ENCODE results near the gene HDX. TPM values are rescaled to one million over a fixed set of nuclear protein-coding genes. Genes with fewer than 3 reads are reported as not detected.
"Not testable (repeated sequence)": the region's sequence is repeated elsewhere in the genome, so short reads cannot be mapped to it uniquely, and the experiment has no call there.

Gene HDX
- polyA plus RNA-seq, 4 donors, result 0.27 to 2.5 (median 1.1) TPM; not detected in 1

DNA sequence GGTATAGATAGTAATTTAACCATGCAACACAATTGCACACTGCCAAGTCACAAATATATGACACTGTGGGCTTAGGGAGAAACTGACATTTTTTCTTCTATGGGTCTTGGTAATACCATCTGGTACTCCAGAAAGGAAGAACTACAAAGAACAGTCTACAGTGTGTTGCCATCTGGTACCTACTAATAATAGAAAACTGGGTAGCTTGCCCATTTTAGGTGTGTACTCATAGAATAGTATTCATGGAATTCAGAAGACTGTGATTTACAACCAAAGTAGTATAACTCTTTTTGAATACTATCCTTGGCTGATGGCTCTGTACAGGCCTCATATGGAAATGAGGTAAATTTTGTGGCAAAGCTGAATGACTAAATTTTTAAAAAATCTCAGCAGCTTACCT, 181.6 kb downstream of the HDX start:
- H3K36me3 ChIP-seq (ENCODE audit: control insufficient read depth in 3 of 3, insufficient read depth in 2 of 3, low read depth in 1 of 3, low read length in 3 of 3), result no peaks in the 10 kb centered on the region
- no peak for DNase-seq
- no peaks in the 10 kb centered on the region for H3K4me1 ChIP-seq (ENCODE audit: control insufficient read depth in 3 of 3, insufficient read depth in 2 of 3, low read depth in 1 of 3, low read length in 2 of 3)
- no peak overlapping the region for H3K27ac ChIP-seq (ENCODE audit: low read depth in 1 of 3, low read length in 2 of 3)
- no peaks in the 10 kb centered on the region for H3K9me3 ChIP-seq (ENCODE audit: control insufficient read depth in 2 of 2, insufficient read depth in 1 of 2, low read depth in 1 of 2, low read length in 1 of 2)
- no peaks in the 10 kb centered on the region for H3K27me3 ChIP-seq (ENCODE audit: control insufficient read depth in 3 of 3, insufficient read depth in 3 of 3, low read length in 3 of 3)
- no peak for FAIRE-seq
- H3K4me3 ChIP-seq (ENCODE audit: low read depth in 1 of 3, low read length in 3 of 3), result no peak overlapping the region

DNA sequence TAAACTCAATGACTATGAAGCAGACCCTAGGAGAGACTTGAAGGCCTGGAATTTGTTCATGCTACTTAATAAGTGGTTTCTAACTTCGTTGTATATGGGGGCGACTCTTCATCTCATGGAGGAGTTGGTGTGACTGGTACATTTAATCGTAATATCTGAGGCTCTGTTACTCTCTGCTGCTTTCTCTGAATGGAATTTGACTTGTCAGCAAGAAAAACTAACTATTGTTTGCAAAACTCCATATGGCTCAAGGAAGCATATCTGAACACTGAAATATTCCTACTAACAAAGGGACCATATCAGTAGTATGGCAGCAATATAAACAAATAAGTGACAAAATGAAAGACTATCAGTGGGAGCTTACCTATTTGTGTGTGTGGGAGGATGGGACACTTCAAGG, 182.2 kb downstream of the HDX start:
- 75 to 83% (median 78%) methylated on average over 3 of the region's 3 CpGs for WGBS, 3 donors
- Histone ChIP-seq H3K4me3 (ENCODE audit: low read depth in 1 of 3, low read length in 3 of 3) (no peak overlapping the region), H3K4me1 (ENCODE audit: control insufficient read depth in 3 of 3, insufficient read depth in 2 of 3, low read depth in 1 of 3, low read length in 2 of 3) (no peaks in the 10 kb centered on the region), H3K27me3 (ENCODE audit: control insufficient read depth in 3 of 3, insufficient read depth in 3 of 3, low read length in 3 of 3) (no peaks in the 10 kb centered on the region), H3K9me3 (ENCODE audit: control insufficient read depth in 2 of 2, insufficient read depth in 1 of 2, low read depth in 1 of 2, low read length in 1 of 2) (no peaks in the 10 kb centered on the region), H3K27ac (ENCODE audit: low read depth in 1 of 3, low read length in 2 of 3) (no peak overlapping the region), H3K36me3 (ENCODE audit: control insufficient read depth in 3 of 3, insufficient read depth in 2 of 3, low read depth in 1 of 3, low read length in 3 of 3) (no peaks in the 10 kb centered on the region)
- no peak for DNase-seq
- no peak for FAIRE-seq

DNA sequence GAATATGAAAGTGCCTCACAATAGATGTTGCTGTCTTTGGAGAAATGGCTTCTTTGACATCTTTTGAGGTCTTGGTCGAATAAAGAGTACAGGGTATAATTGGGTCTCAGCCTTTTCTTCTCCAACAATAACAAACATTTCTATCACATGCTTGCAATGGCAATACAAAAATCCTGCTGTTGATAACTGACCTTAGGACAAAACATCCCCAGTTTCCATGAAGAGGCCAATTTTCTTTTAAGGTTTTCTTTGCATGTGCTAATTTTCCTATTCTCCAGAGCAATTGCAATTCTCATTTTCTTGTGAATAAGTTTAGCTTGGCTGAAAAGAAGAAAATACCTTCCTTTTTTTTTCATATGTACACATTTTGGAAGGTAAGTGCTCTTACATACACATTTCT, 183.6 kb downstream of the HDX start:
- 52 to 78% (median 76%) methylated on average over 1 of the region's 1 CpG for WGBS, 3 donors
- DNase-seq, result no peak
- Histone ChIP-seq H3K4me1 (ENCODE audit: control insufficient read depth in 3 of 3, insufficient read depth in 2 of 3, low read depth in 1 of 3, low read length in 2 of 3) (no peaks in the 10 kb centered on the region), H3K27ac (ENCODE audit: low read depth in 1 of 3, low read length in 2 of 3) (no peak overlapping the region), H3K36me3 (ENCODE audit: control insufficient read depth in 3 of 3, insufficient read depth in 2 of 3, low read depth in 1 of 3, low read length in 3 of 3) (no peaks in the 10 kb centered on the region), H3K27me3 (ENCODE audit: control insufficient read depth in 3 of 3, insufficient read depth in 3 of 3, low read length in 3 of 3) (no peaks in the 10 kb centered on the region), H3K4me3 (ENCODE audit: low read depth in 1 of 3, low read length in 3 of 3) (no peak overlapping the region), H3K9me3 (ENCODE audit: control insufficient read depth in 2 of 2, insufficient read depth in 1 of 2, low read depth in 1 of 2, low read length in 1 of 2) (no peaks in the 10 kb centered on the region)
- no peak for FAIRE-seq

DNA sequence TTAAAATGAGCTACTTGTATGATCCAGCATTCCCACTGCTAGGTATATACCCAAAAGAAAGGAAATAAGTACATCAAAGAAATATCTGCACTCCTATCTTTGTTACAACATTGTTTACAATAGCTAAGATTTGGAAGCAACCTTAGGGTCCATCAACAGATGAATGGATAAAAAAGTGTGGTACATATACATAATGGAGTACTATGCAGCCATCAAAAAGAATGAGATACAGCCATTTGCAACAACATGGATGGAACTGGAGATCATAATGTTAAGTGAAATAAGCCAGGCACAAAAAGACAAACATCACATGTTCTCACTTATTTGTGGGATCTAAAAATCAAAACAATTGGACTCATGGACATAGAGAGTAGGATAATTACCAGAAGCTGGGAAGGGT, 186.3 kb downstream of the HDX start:
- H3K4me1 ChIP-seq (ENCODE audit: control insufficient read depth in 3 of 3, insufficient read depth in 2 of 3, low read depth in 1 of 3, low read length in 2 of 3); FAIRE-seq; H3K9me3 ChIP-seq (ENCODE audit: control insufficient read depth in 2 of 2, insufficient read depth in 1 of 2, low read depth in 1 of 2, low read length in 1 of 2); H3K27me3 ChIP-seq (ENCODE audit: control insufficient read depth in 3 of 3, insufficient read depth in 3 of 3, low read length in 3 of 3); H3K4me3 ChIP-seq (ENCODE audit: low read depth in 1 of 3, low read length in 3 of 3); DNase-seq; H3K27ac ChIP-seq (ENCODE audit: low read depth in 1 of 3, low read length in 2 of 3); H3K36me3 ChIP-seq (ENCODE audit: control insufficient read depth in 3 of 3, insufficient read depth in 2 of 3, low read depth in 1 of 3, low read length in 3 of 3): not testable (repeated sequence)

Data from small intestine (tissue), 7 donors.